Progenitor cell of endocrine pancreas (in vitro differentiated cells): ENCODE results near the gene EID2. TPM values are rescaled to one million over a fixed set of nuclear protein-coding genes. Genes with fewer than 3 reads are reported as not detected.

ENCODE experiments used
- DNase-seq: peaks from one replicate; pipeline ENCODE4 v3.0.0; 2021; ENCODE audit warnings: low spot score; ENCODE audit not compliant: unreplicated experiment
- H3K27ac Mint-ChIP-seq: 2 replicates; pipeline ENCODE4 v1.8.0; 2021; ENCODE audit warnings: mild to moderate bottlenecking, moderate library complexity, mixed read lengths
- H3K27me3 Mint-ChIP-seq: 2 replicates; pipeline ENCODE4 v1.8.0; 2021; ENCODE audit warnings: mixed read lengths
- H3K36me3 Mint-ChIP-seq: 2 replicates; pipeline ENCODE4 v1.8.0; 2022; ENCODE audit warnings: mixed read lengths; ENCODE audit not compliant: insufficient read depth
- H3K4me1 Mint-ChIP-seq: 2 replicates; pipeline ENCODE4 v1.8.0; 2021; ENCODE audit warnings: low read depth, mixed read lengths
- H3K4me3 Mint-ChIP-seq: 2 replicates; pipeline ENCODE4 v1.8.0; 2021; ENCODE audit warnings: low read depth, mild to moderate bottlenecking, moderate library complexity, mixed read lengths
- H3K9me3 Mint-ChIP-seq: 2 replicates; pipeline ENCODE4 v1.8.0; 2021; ENCODE audit warnings: low read depth, mixed read lengths
- total RNA-seq: library from RNA; stranded (reverse); gene quantifications from 2 replicates; pipeline ENCODE4 v1.2.1, GENCODE V29; 2021
- TF ChIP-seq, protein P1 (sequence below): fragments of 200-600 bp; sonication (generic); IDR thresholded peaks from one replicate; pipeline ENCODE4 v1.5.0; 2021; ENCODE audit warnings: antibody characterized with exemption, mild to moderate bottlenecking; ENCODE audit not compliant: unreplicated experiment

Gene EID2
- total RNA-seq, 1 donor from 2014 or later = 24.1 TPM

GRCh38 chr19:39525205-39525604 is 14.8 kb downstream of the EID2 start:
- no peak overlapping the region for H3K27ac Mint-ChIP-seq
- no peak overlapping the region for H3K4me3 Mint-ChIP-seq
- no peaks in the 10 kb centered on the region for H3K4me1 Mint-ChIP-seq
- DNase-seq = no peak
- H3K27me3 Mint-ChIP-seq = no peaks in the 10 kb centered on the region
- H3K36me3 Mint-ChIP-seq = peaks cover 3% of the 10 kb centered on the region
- no peaks in the 10 kb centered on the region for H3K9me3 Mint-ChIP-seq
- TF ChIP-seq, protein P1, sequence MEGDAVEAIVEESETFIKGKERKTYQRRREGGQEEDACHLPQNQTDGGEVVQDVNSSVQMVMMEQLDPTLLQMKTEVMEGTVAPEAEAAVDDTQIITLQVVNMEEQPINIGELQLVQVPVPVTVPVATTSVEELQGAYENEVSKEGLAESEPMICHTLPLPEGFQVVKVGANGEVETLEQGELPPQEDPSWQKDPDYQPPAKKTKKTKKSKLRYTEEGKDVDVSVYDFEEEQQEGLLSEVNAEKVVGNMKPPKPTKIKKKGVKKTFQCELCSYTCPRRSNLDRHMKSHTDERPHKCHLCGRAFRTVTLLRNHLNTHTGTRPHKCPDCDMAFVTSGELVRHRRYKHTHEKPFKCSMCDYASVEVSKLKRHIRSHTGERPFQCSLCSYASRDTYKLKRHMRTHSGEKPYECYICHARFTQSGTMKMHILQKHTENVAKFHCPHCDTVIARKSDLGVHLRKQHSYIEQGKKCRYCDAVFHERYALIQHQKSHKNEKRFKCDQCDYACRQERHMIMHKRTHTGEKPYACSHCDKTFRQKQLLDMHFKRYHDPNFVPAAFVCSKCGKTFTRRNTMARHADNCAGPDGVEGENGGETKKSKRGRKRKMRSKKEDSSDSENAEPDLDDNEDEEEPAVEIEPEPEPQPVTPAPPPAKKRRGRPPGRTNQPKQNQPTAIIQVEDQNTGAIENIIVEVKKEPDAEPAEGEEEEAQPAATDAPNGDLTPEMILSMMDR = no peak

- no peak overlapping the region for H3K4me3 Mint-ChIP-seq
- peaks cover 3% of the 10 kb centered on the region for H3K36me3 Mint-ChIP-seq
- H3K27me3 Mint-ChIP-seq = no peaks in the 10 kb centered on the region
- H3K4me1 Mint-ChIP-seq = no peaks in the 10 kb centered on the region
- no peaks in the 10 kb centered on the region for H3K9me3 Mint-ChIP-seq
- TF ChIP-seq, protein P1 = no peak
- H3K27ac Mint-ChIP-seq = no peak overlapping the region
- no peak for DNase-seq
Observed at GRCh38 chr19:39524495-39524894, 15.5 kb downstream of the EID2 start.

GRCh38 chr19:39520541-39521484 is 19.1 kb downstream of the EID2 start:
- H3K9me3 Mint-ChIP-seq = no peaks in the 10 kb centered on the region
- TF ChIP-seq, protein P1 = no peak
- H3K4me3 Mint-ChIP-seq = no peak overlapping the region
- peaks cover 6% of the 10 kb centered on the region for H3K36me3 Mint-ChIP-seq
- H3K27ac Mint-ChIP-seq = no peak overlapping the region
- DNase-seq = no peak
- peaks cover 8% of the 10 kb centered on the region for H3K27me3 Mint-ChIP-seq
- H3K4me1 Mint-ChIP-seq = peaks cover 6% of the 10 kb centered on the region

- Mint-ChIP-seq H3K4me3 (no peak overlapping the region), H3K27ac (peak overlapping the region; percentile 56), H3K9me3 (no peaks in the 10 kb centered on the region), H3K4me1 (peaks cover 6% of the 10 kb centered on the region), H3K36me3 (peaks cover 3% of the 10 kb centered on the region), H3K27me3 (peaks cover 8% of the 10 kb centered on the region)
- no peak for DNase-seq
- TF ChIP-seq, protein P1 = no peak
Observed at GRCh38 chr19:39518975-39519374, 21.0 kb downstream of the EID2 start.

DNA sequence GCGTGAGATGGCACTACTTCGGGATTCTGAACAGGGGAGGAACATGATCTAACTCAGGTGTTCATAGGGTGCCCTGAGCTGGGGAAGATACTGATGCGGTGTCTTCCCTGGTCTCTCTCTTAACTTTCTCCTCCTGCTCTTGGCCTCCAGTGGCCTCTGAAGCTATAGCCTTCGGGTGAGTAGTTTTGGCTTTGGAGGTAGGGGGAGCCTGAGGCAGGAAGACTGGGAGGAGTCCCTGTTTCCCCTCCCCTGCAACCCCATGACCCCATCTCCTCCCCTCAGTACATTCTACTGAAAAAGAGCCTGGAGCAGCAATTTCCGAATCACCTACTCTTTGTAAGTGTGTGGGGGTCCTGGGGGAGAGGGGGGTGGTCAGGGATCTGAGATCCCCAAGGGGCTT is 21.5 kb downstream of the EID2 start:
- peaks cover 3% of the 10 kb centered on the region for H3K36me3 Mint-ChIP-seq
- peaks cover 8% of the 10 kb centered on the region for H3K27me3 Mint-ChIP-seq
- peaks cover 6% of the 10 kb centered on the region for H3K4me1 Mint-ChIP-seq
- no peaks in the 10 kb centered on the region for H3K9me3 Mint-ChIP-seq
- peak overlapping the region; percentile 40 for H3K4me3 Mint-ChIP-seq
- peak overlapping the region; percentile 56 for H3K27ac Mint-ChIP-seq
- TF ChIP-seq, protein P1 = no peak
- no peak for DNase-seq
